ENCODE results near the gene MTHFD2L. TPM values are rescaled to one million over a fixed set of nuclear protein-coding genes. Genes with fewer than 3 reads are reported as not detected.

MTHFD2L gene
- polyA plus RNA-seq, 1 donor from 2014 or later, result 43.5 TPM

- no peaks in the 10 kb centered on the region for H3K27me3 ChIP-seq (ENCODE audit: insufficient read depth, low read depth, low read length)
- no peaks in the 10 kb centered on the region for H3K9me3 ChIP-seq (ENCODE audit: low read length)
- H3K36me3 ChIP-seq (ENCODE audit: insufficient read depth, low read length), result no peaks in the 10 kb centered on the region
- H3K9ac ChIP-seq (ENCODE audit: low read length), result no peak overlapping the region
- H3K4me3 ChIP-seq (ENCODE audit: low read length), result no peak overlapping the region
- no peak overlapping the region for H2AFZ ChIP-seq (ENCODE audit: low read depth, low read length)
- H3K9me2 ChIP-seq (ENCODE audit: insufficient read depth, low read length), result no peaks in the 10 kb centered on the region
- no peak for TF ChIP-seq MXI1 (conservative IDR thresholded peaks at IDR 0.05; ENCODE audit: poor library complexity, severe bottlenecking)
- no peak for TF ChIP-seq POLR2AphosphoS5 (IDR thresholded peaks at IDR 0.05)
- TF ChIP-seq TAF1 (IDR thresholded peaks at IDR 0.05; ENCODE audit: low read depth), result no peak
- TF ChIP-seq, protein P1, sequence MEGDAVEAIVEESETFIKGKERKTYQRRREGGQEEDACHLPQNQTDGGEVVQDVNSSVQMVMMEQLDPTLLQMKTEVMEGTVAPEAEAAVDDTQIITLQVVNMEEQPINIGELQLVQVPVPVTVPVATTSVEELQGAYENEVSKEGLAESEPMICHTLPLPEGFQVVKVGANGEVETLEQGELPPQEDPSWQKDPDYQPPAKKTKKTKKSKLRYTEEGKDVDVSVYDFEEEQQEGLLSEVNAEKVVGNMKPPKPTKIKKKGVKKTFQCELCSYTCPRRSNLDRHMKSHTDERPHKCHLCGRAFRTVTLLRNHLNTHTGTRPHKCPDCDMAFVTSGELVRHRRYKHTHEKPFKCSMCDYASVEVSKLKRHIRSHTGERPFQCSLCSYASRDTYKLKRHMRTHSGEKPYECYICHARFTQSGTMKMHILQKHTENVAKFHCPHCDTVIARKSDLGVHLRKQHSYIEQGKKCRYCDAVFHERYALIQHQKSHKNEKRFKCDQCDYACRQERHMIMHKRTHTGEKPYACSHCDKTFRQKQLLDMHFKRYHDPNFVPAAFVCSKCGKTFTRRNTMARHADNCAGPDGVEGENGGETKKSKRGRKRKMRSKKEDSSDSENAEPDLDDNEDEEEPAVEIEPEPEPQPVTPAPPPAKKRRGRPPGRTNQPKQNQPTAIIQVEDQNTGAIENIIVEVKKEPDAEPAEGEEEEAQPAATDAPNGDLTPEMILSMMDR (IDR thresholded peaks at IDR 0.05; ENCODE audit: poor library complexity, severe bottlenecking), result peak; percentile 49
- TF ChIP-seq EP300 (conservative IDR thresholded peaks at IDR 0.05; ENCODE audit: poor library complexity, severe bottlenecking), result no peak
- TF ChIP-seq EZH2 (IDR thresholded peaks at IDR 0.05; ENCODE audit: borderline replicate concordance, insufficient read depth, low read length, poor library complexity, severe bottlenecking), result no peak
- no peak for TF ChIP-seq REST (IDR thresholded peaks at IDR 0.05; ENCODE audit: borderline replicate concordance)
- TF ChIP-seq SMC3 (conservative IDR thresholded peaks at IDR 0.05; ENCODE audit: poor library complexity), result peak; percentile 51
- peak; percentile 38 for TF ChIP-seq RAD21 (conservative IDR thresholded peaks at IDR 0.05)
- no peaks in the 10 kb centered on the region for H3K79me2 ChIP-seq (replicated peaks; ENCODE audit: insufficient read depth, low read length)
- no peaks in the 10 kb centered on the region for H3F3A ChIP-seq (ENCODE audit: insufficient read depth, low read length, poor library complexity, severe bottlenecking)
- no peak overlapping the region for H3K4me2 ChIP-seq (ENCODE audit: low read length)
- no peaks in the 10 kb centered on the region for H4K20me1 ChIP-seq (ENCODE audit: insufficient read depth)
- no peak overlapping the region for H3K27ac ChIP-seq (ENCODE audit: low read length)
These were observed 71.0 kb downstream of the MTHFD2L start for GRCh38 chr4:74228691-74229640.

- Histone ChIP-seq H3K9ac (ENCODE audit: low read length) (no peak overlapping the region), H3K27me3 (ENCODE audit: insufficient read depth, low read depth, low read length) (no peaks in the 10 kb centered on the region), H3K4me3 (ENCODE audit: low read length) (no peak overlapping the region), H3K4me2 (ENCODE audit: low read length) (no peak overlapping the region), H3K79me2 (replicated peaks; ENCODE audit: insufficient read depth, low read length) (no peaks in the 10 kb centered on the region), H3K9me3 (ENCODE audit: low read length) (no peaks in the 10 kb centered on the region), H4K20me1 (ENCODE audit: insufficient read depth) (no peaks in the 10 kb centered on the region), H3F3A (ENCODE audit: insufficient read depth, low read length, poor library complexity, severe bottlenecking) (no peaks in the 10 kb centered on the region), H3K9me2 (ENCODE audit: insufficient read depth, low read length) (no peaks in the 10 kb centered on the region), H3K27ac (ENCODE audit: low read length) (no peak overlapping the region), H2AFZ (ENCODE audit: low read depth, low read length) (no peak overlapping the region), H3K36me3 (ENCODE audit: insufficient read depth, low read length) (no peaks in the 10 kb centered on the region)
- TF ChIP-seq TAF1 (IDR thresholded peaks at IDR 0.05; ENCODE audit: low read depth), result no peak
- TF ChIP-seq EP300 (conservative IDR thresholded peaks at IDR 0.05; ENCODE audit: poor library complexity, severe bottlenecking), result no peak
These were observed 73.1 kb downstream of the MTHFD2L start for GRCh38 chr4:74230902-74231499.

Data from neural cell (in vitro differentiated cells).